GM13977 (cell line): Measurements from ENCODE around the gene HOXB7.

Experiments used
- DNase-seq: peaks from one replicate; pipeline ENCODE4 v3.0.0; 2012; ENCODE audit warnings: low spot score
- CTCF ChIP-seq: IDR thresholded peaks from 2 replicates; pipeline ENCODE4 v1.5.1; 2012; ENCODE audit warnings: mild to moderate bottlenecking, control low read depth; ENCODE audit not compliant: insufficient read depth; ENCODE audit errors: extremely low read depth, missing control alignments
- in situ Hi-C: fragments of 300-500 bp; cut with MboI; formaldehyde crosslinking; loops from one replicate; pipeline ENCODE4 v1.12.0; 2022; ENCODE audit warnings: low sequenced_read_pairs, low pct_unique_long_range_greater_than_20kb, mixed read lengths, inconsistent platforms; ENCODE audit not compliant: unreplicated experiment

HOXB7 gene

GRCh38 chr17:48590607-48591161 lies 20.1 kb downstream of the HOXB7 start:
- TF ChIP-seq CTCF, result no peak
- DNase-seq, result no peak

GRCh38 chr17:48589831-48590606 lies 20.8 kb downstream of the HOXB7 start, which contains the start of gene HOXB3:
TSS of gene HOXB3 (minus strand) at chr17:48590241. CDS start at chr17:48552474, 37,767 bp downstream.
- no peak for DNase-seq
- in situ Hi-C loops, result no loop called here

More at GRCh38 chr17:48590607-48591161, 20.1 kb downstream of the HOXB7 start:
- in situ Hi-C loops, result no loop called here

GRCh38 chr17:48589060-48589830 lies 21.6 kb downstream of the HOXB7 start:
- in situ Hi-C loops, result no loop called here
- DNase-seq, result no peak
- TF ChIP-seq CTCF, result no peak

More at GRCh38 chr17:48589831-48590606, 20.8 kb downstream of the HOXB7 start, which contains the start of gene HOXB3:
- TF ChIP-seq CTCF, result no peak

- no peak for DNase-seq
- no peak for TF ChIP-seq CTCF
- in situ Hi-C loops, result no loop called here
Observed at GRCh38 chr17:48588528-48588927, 22.3 kb downstream of the HOXB7 start.

- TF ChIP-seq CTCF, result no peak
- DNase-seq, result no peak
- in situ Hi-C loops, result no loop called here
Observed at GRCh38 chr17:48588074-48588415, 22.8 kb downstream of the HOXB7 start.

GRCh38 chr17:48587276-48588073 lies 23.3 kb downstream of the HOXB7 start:
- in situ Hi-C loops, result no loop called here
- TF ChIP-seq CTCF, result no peak
- DNase-seq, result no peak
